Glomerular visceral epithelial cell (primary cell): ENCODE measurements around the gene GMFB.
A peak's percentile ranks its signal among the peaks of the same experiment; 100 is the strongest.

ENCODE experiments used
- DNase-seq: peaks from one replicate; pipeline ENCODE4 v3.0.0-alpha.2; 2016; ENCODE audit errors: extremely low spot score

The GMFB gene

GRCh38 chr14:54488646-54489317 is at the start of gene GMFB:
Gene GMFB (minus strand): TSS chr14:54488980. CDS start chr14:54488927, 53 bp downstream.
- peak; percentile 95 for DNase-seq

GRCh38 chr14:54538055-54538454 is 49.3 kb upstream of the GMFB start:
- DNase-seq: no peak

GRCh38 chr14:54537651-54538050 is 48.9 kb upstream of the GMFB start:
- no peak for DNase-seq

- DNase-seq: no peak
These were observed 46.9 kb upstream of the GMFB start for GRCh38 chr14:54535646-54536045.

- DNase-seq: no peak
These were observed 46.3 kb upstream of the GMFB start for GRCh38 chr14:54535126-54535525.

GRCh38 chr14:54533100-54533499 is 44.3 kb upstream of the GMFB start:
- no peak for DNase-seq

- DNase-seq: no peak
These were observed 43.6 kb upstream of the GMFB start for GRCh38 chr14:54532111-54533012.

GRCh38 chr14:54529811-54530210 is 41.0 kb upstream of the GMFB start:
- DNase-seq: peak; percentile 47

- DNase-seq: no peak
These were observed 40.2 kb upstream of the GMFB start for GRCh38 chr14:54528973-54529372.

GRCh38 chr14:54524410-54524809 is 35.6 kb upstream of the GMFB start:
- no peak for DNase-seq

- DNase-seq: no peak
These were observed 27.9 kb upstream of the GMFB start for GRCh38 chr14:54516709-54517108.

GRCh38 chr14:54515670-54516069 is 26.9 kb upstream of the GMFB start:
- DNase-seq: no peak

- DNase-seq: no peak
These were observed 23.6 kb upstream of the GMFB start for GRCh38 chr14:54512393-54512792.

GRCh38 chr14:54509546-54510501 is 21.0 kb upstream of the GMFB start, which contains the start of gene CGRRF1:
Gene CGRRF1 (plus strand): TSS chr14:54509906. CDS start chr14:54509960, 54 bp downstream.
- DNase-seq: peak; percentile 98

- DNase-seq: peak; percentile 22
These were observed 14.7 kb upstream of the GMFB start for GRCh38 chr14:54503486-54503885.

GRCh38 chr14:54502602-54503001 is 13.8 kb upstream of the GMFB start:
- DNase-seq: no peak

GRCh38 chr14:54501480-54501879 is 12.7 kb upstream of the GMFB start:
- no peak for DNase-seq

- no peak for DNase-seq
These were observed 12.0 kb upstream of the GMFB start for GRCh38 chr14:54500744-54501143.

- DNase-seq: no peak
These were observed 9.8 kb upstream of the GMFB start for GRCh38 chr14:54498579-54498978.

- DNase-seq: no peak
These were observed 9.3 kb upstream of the GMFB start for GRCh38 chr14:54498095-54498531.

GRCh38 chr14:54497224-54497623 is 8.4 kb upstream of the GMFB start:
- no peak for DNase-seq

- DNase-seq: no peak
These were observed 4.5 kb upstream of the GMFB start for GRCh38 chr14:54493293-54493692.
